Measurements from ENCODE around the gene PDE9A.
"Not testable (repeated sequence)": the region's sequence is repeated elsewhere in the genome, so short reads cannot be mapped to it uniquely, and the experiment has no call there.

Gene PDE9A

DNA sequence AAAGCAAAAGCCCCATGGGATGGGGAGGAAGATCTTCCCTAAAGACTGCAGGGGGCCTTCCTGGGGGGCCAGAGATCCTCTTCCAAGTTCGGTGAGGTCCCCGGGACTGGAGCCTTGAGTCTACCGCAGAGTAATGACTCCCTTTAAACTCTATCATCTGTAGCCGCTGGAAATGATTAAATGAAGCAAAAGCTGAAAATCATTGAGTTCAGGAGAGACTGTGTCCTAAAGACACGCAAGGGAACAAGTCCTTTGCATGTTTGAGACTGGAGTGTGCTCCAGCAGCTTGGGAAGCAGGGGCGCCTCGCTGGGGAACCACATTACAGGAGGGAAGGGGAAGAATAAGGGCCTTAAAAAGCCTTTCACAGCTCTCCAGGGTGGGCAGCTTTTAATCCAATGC, 155.8 kb downstream of the PDE9A start:
- DNase-seq = no peak

GRCh38 chr21:42809577-42810475, 156.4 kb downstream of the PDE9A start:
- no peak for DNase-seq

GRCh38 chr21:42811960-42812359, 158.5 kb downstream of the PDE9A start:
- no peak for DNase-seq

DNA sequence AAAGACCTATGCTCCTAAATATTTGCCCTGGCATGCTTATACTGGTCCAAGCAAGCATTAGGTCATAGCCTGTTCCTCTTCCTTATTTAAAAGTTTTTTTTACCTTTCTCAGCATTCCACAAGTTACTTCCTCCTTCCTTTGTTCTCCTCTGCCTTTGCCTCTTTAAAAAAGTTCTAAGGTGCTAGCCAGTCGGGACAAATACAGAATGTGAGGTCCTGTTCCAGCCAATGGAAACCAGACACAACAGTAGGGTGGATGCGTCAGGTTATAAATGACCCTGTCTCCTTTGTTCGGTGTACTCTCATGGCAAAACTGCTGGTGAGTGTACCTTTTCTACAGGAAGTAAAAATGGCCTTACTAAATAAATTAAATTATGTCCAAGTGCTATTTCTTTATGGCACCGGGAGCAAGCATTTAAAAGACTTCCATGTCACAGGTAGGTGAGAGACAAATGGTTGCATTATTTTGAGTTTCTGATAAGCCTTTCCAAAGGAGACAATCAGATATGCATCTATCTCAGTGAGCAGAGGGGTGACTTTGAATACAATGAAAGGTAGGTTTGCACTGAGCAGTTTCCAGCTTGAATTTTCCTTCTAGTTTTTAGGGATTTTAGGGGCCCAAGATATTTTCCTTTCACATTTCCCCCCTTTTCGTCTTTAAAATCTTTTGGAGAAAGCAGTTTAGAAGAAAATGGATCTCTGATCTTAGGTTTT, 159.3 kb downstream of the PDE9A start:
- DNase-seq = not testable (repeated sequence)

- no peak for DNase-seq
Observed at GRCh38 chr21:42815217-42815616, 161.8 kb downstream of the PDE9A start.

GRCh38 chr21:42818328-42818749, 164.9 kb downstream of the PDE9A start:
- no peak for DNase-seq

GRCh38 chr21:42819861-42820615, 166.6 kb downstream of the PDE9A start:
- no peak for DNase-seq

DNA sequence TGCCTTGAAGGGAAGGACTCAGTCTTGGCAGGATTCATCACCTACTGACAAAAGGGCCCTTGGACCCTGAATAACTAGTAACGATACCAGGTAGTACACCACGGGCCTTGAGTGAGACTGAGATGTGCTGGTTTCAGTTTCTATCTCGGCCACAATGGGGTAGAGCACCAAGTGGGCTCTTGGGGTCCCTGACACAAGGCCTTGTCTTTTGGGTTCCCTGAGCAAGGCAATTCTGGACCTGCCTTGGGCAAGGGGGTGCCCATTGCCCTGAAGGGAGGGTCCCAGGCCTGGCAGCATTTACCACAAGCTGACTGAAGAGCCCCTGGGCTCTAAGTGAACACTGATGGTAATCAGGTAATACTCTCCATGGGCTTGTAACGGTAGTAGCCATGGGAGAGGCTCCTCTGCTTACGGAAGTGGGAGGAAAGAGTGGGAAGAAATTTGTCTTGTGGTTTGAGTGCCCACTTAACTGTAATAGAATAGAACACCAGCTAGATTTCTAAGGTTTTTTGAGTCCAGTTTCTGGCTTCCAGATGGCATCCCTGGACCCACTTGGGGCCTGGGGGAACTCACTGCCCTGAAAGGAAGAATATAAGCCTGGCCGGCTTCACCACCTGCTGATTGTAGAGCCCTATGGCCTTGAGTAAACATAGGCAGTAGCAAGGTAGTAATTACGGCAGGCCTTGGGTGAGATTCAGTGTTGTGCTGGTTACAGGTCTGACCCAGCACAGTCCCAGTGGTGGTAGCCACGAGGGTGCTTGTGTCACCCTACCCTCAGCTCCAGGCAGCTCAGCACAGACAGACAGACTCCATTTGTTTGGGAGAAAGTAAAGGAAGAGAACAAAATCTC, 167.4 kb downstream of the PDE9A start:
- no peak for DNase-seq

Measured in NCI-H2107 (cell line).